ENCODE results near the gene AGBL4. TPM values are rescaled to one million over a fixed set of nuclear protein-coding genes. Genes with fewer than 3 reads are reported as not detected.

The AGBL4 gene
- total RNA-seq, 6 experiments from 2014 or later = 0.06 to 1.8 (median 0.93) TPM

DNA sequence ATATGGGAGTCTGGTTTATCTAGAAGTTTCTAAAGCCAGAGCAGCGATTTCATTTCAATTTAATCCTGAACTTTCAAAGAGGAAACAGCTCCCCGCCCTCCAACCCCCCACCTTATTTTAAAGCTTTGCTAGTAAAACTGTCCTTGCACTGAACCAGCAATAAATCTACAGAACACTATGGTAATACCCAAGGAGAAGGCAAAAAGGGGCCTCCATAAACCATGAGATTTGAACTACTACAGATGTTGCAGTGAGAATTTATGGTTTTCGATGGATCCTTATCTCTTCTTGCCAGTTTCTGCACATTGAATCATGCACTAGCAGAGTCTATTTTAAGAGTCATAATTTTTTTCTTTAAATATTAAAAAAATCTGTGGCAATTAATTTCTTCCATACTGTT is 1182.3 kb downstream of the AGBL4 start:
- Histone ChIP-seq H3K27me3 (no peaks in the 10 kb centered on the region), H3K9me3 (no peaks in the 10 kb centered on the region), H3K4me1 (no peaks in the 10 kb centered on the region), H3K36me3 (no peaks in the 10 kb centered on the region), H3K4me3 (no peak overlapping the region), H3K27ac (no peak overlapping the region)
- WGBS (ENCODE audit: insufficient coverage, low coverage, low lambda C conversion rate, missing lambda C conversion rate) = 63% methylated on average over 3 of the region's 3 CpGs
- DNase-seq (no peak), ATAC-seq (no peak)
- TF ChIP-seq, protein P1, sequence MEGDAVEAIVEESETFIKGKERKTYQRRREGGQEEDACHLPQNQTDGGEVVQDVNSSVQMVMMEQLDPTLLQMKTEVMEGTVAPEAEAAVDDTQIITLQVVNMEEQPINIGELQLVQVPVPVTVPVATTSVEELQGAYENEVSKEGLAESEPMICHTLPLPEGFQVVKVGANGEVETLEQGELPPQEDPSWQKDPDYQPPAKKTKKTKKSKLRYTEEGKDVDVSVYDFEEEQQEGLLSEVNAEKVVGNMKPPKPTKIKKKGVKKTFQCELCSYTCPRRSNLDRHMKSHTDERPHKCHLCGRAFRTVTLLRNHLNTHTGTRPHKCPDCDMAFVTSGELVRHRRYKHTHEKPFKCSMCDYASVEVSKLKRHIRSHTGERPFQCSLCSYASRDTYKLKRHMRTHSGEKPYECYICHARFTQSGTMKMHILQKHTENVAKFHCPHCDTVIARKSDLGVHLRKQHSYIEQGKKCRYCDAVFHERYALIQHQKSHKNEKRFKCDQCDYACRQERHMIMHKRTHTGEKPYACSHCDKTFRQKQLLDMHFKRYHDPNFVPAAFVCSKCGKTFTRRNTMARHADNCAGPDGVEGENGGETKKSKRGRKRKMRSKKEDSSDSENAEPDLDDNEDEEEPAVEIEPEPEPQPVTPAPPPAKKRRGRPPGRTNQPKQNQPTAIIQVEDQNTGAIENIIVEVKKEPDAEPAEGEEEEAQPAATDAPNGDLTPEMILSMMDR (IDR thresholded peaks at IDR 0.05) = no peak
- TF ChIP-seq POLR2A (IDR thresholded peaks at IDR 0.05) = no peak
- intact Hi-C loops (cut with DNase I) = no loop called here

DNA sequence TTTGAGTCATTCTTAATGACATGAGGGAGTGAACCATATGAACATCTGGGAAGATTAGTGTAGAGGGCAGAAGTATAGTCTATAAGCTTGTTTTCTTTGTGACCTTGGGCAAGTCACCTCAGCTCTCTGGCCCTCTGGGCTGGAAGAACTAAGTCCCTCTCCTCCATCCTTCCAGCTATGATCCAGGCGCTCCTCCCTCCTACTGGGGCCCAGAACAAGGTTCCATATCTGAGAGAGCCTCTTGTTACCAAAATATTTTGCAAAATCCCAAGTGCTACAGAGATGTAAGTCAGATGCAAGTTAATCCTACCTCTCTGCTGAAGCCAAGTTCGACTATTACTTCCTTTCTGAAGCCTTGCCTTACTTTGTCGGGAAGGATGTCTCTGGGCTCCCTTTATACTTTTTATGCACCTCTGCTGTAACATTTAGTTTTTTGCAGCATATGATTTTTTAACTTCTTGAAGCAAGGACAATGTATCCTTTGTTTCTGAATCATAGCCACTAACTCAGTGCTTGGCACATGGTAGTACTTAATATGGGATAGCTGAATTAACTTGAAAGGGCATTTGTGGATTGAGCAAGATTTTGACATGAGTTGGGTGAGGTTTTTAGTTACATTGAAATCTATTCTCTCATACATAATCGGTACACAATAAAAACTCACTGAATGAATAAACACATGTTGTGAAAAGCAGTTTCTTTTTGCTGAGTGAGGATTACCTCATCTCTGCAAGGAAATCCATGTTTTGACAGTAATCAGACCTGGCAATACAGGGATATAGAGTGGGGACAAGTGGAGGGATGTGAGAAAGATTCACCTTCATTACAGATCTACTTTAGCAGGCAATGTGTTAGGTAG is 1192.4 kb downstream of the AGBL4 start:
- no peak overlapping the region for H3K27ac ChIP-seq
- DNase-seq = no peak
- no peak for ATAC-seq
- no peaks in the 10 kb centered on the region for H3K4me1 ChIP-seq
- no peaks in the 10 kb centered on the region for H3K36me3 ChIP-seq
- H3K9me3 ChIP-seq = no peaks in the 10 kb centered on the region
- H3K4me3 ChIP-seq = no peak overlapping the region
- intact Hi-C loops (cut with DNase I) = no loop called here
- 68% methylated on average over 4 of the region's 4 CpGs for WGBS (ENCODE audit: insufficient coverage, low coverage, low lambda C conversion rate, missing lambda C conversion rate)
- TF ChIP-seq, protein P1 (IDR thresholded peaks at IDR 0.05) = no peak
- TF ChIP-seq POLR2A (IDR thresholded peaks at IDR 0.05) = no peak
- H3K27me3 ChIP-seq = no peaks in the 10 kb centered on the region

DNA sequence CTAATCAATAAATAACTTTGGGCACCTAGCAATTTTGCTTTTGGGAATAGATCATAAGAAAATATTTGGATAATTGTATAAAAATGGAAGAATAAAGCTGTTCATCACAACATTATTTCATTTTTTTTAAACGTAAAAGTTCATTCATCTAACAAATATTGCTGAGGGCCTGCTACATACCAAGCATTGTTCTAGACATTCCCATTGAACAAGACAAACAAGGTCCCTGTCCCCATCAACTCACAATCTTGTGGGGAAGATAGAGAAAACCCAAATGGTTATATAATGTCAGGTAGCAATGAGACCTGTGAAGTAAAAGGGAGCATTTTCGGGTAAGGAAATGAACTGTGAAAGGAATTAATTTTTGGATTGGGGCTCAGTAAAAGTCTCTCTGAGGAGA is 1193.0 kb downstream of the AGBL4 start:
- H3K27ac ChIP-seq = no peak overlapping the region
- WGBS (ENCODE audit: insufficient coverage, low coverage, low lambda C conversion rate, missing lambda C conversion rate) = 81% methylated on average over 2 of the region's 2 CpGs
- ATAC-seq = no peak

DNA sequence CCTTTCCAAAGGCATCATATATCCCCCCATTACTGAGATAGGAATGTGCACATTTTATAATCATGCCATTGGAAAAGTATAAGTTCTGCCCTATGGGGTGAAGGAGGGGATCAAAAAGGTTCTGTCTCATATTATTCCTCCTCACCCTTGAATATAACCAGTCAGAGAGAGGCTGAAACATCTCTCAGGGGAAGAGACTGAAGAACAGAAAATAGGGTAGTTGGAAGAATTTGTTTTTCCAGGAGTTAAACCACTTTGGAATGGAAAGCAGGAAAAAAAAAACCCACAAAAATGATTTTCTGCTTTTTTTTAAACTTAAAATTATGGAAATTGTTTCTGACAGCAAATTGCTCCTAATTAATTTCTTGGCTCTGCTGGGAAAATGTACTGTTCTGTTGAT is 1194.3 kb downstream of the AGBL4 start:
- ATAC-seq (no peak), DNase-seq (no peak)
- Histone ChIP-seq H3K4me1 (no peaks in the 10 kb centered on the region), H3K9me3 (no peaks in the 10 kb centered on the region), H3K36me3 (no peaks in the 10 kb centered on the region), H3K4me3 (no peak overlapping the region), H3K27me3 (no peaks in the 10 kb centered on the region), H3K27ac (no peak overlapping the region)
- intact Hi-C loops (cut with DNase I) = no loop called here
- no peak for TF ChIP-seq POLR2A (IDR thresholded peaks at IDR 0.05)
- TF ChIP-seq, protein P1 (IDR thresholded peaks at IDR 0.05) = no peak

More for the DNA sequence above, 1193.0 kb downstream of the AGBL4 start:
- no peaks in the 10 kb centered on the region for H3K9me3 ChIP-seq
- intact Hi-C loops (cut with DNase I) = no loop called here
- TF ChIP-seq POLR2A (IDR thresholded peaks at IDR 0.05) = no peak
- TF ChIP-seq, protein P1 (IDR thresholded peaks at IDR 0.05) = no peak
- H3K27me3 ChIP-seq = no peaks in the 10 kb centered on the region
- no peak for DNase-seq
- no peaks in the 10 kb centered on the region for H3K36me3 ChIP-seq
- H3K4me1 ChIP-seq = no peaks in the 10 kb centered on the region
- no peak overlapping the region for H3K4me3 ChIP-seq
